ENCODE measurements around the gene SYT2. TPM values are rescaled to one million over a fixed set of nuclear protein-coding genes. Genes with fewer than 3 reads are reported as not detected.
A peak's percentile ranks its signal among the peaks of the same experiment; 100 is the strongest.
"Not testable (repeated sequence)": the region's sequence is repeated elsewhere in the genome, so short reads cannot be mapped to it uniquely, and the experiment has no call there.

Gene SYT2
- total RNA-seq, 1 experiment from 2014 or later: not detected

GRCh38 chr1:202586018-202586821 lies 124.0 kb downstream of the SYT2 start:
- Mint-ChIP-seq H3K4me3 (ENCODE audit: low read depth, unreplicated experiment) (no peak overlapping the region), H3K27ac (ENCODE audit: unreplicated experiment) (peak overlapping the region; percentile 8), H3K36me3 (ENCODE audit: insufficient read depth, unreplicated experiment) (no peaks in the 10 kb centered on the region), H3K27me3 (ENCODE audit: unreplicated experiment) (no peaks in the 10 kb centered on the region), H3K9me3 (ENCODE audit: low read depth, unreplicated experiment) (no peaks in the 10 kb centered on the region), H3K4me1 (ENCODE audit: low read depth, unreplicated experiment) (peaks cover 58% of the 10 kb centered on the region)
- CTCF ChIA-PET: interaction anchor here (0.9 to 2.5 kb wide), 8 partner anchors 8 to 133 kb away, joined by 3 to 13 read pairs (median 4); no protein-coding TSS in a partner anchor
- intact Hi-C loops (cut with micrococcal nuclease; ENCODE audit: unreplicated experiment): no loop called here
- peak; percentile 52 for DNase-seq
- no TSS peak for BruUV-seq (replicated peaks)
- no peak for TF ChIP-seq CTCF (IDR thresholded peaks at IDR 0.05; ENCODE audit: unreplicated experiment)

GRCh38 chr1:202585590-202585933 lies 124.7 kb downstream of the SYT2 start:
- Mint-ChIP-seq H3K4me3 (ENCODE audit: low read depth, unreplicated experiment) (no peak overlapping the region), H3K4me1 (ENCODE audit: low read depth, unreplicated experiment) (peaks cover 56% of the 10 kb centered on the region), H3K36me3 (ENCODE audit: insufficient read depth, unreplicated experiment) (no peaks in the 10 kb centered on the region), H3K9me3 (ENCODE audit: low read depth, unreplicated experiment) (no peaks in the 10 kb centered on the region), H3K27me3 (ENCODE audit: unreplicated experiment) (no peaks in the 10 kb centered on the region), H3K27ac (ENCODE audit: unreplicated experiment) (no peak overlapping the region)
- no peak for DNase-seq
- intact Hi-C loops (cut with micrococcal nuclease; ENCODE audit: unreplicated experiment): no loop called here
- no peak for TF ChIP-seq CTCF (IDR thresholded peaks at IDR 0.05; ENCODE audit: unreplicated experiment)
- CTCF ChIA-PET: interaction anchor here (1.2 to 2.5 kb wide), 3 partner anchors 12 to 15 kb away, joined by 3 to 7 read pairs (median 6); no protein-coding TSS in a partner anchor
- BruUV-seq (replicated peaks): no TSS peak

- no peak for TF ChIP-seq CTCF (IDR thresholded peaks at IDR 0.05; ENCODE audit: unreplicated experiment)
- H3K27me3 Mint-ChIP-seq (ENCODE audit: unreplicated experiment): no peaks in the 10 kb centered on the region
- H3K36me3 Mint-ChIP-seq (ENCODE audit: insufficient read depth, unreplicated experiment): no peaks in the 10 kb centered on the region
- H3K9me3 Mint-ChIP-seq (ENCODE audit: low read depth, unreplicated experiment): no peaks in the 10 kb centered on the region
- no TSS peak for BruUV-seq (replicated peaks)
- CTCF ChIA-PET: interaction anchor here (2.5 kb wide), 1 partner anchor 13 kb away, joined by 7 read pairs; no protein-coding TSS in a partner anchor
- DNase-seq: no peak
- intact Hi-C loops (cut with micrococcal nuclease; ENCODE audit: unreplicated experiment): no loop called here
- H3K4me1 Mint-ChIP-seq (ENCODE audit: low read depth, unreplicated experiment): peaks cover 56% of the 10 kb centered on the region
- H3K4me3 Mint-ChIP-seq (ENCODE audit: low read depth, unreplicated experiment): no peak overlapping the region
- no peak overlapping the region for H3K27ac Mint-ChIP-seq (ENCODE audit: unreplicated experiment)
Measured at GRCh38 chr1:202584707-202585589, 125.3 kb downstream of the SYT2 start.

GRCh38 chr1:202582350-202582749 lies 127.9 kb downstream of the SYT2 start:
- intact Hi-C loops (cut with micrococcal nuclease; ENCODE audit: unreplicated experiment); H3K36me3 Mint-ChIP-seq (ENCODE audit: insufficient read depth, unreplicated experiment); H3K27me3 Mint-ChIP-seq (ENCODE audit: unreplicated experiment); BruUV-seq (replicated peaks); H3K9me3 Mint-ChIP-seq (ENCODE audit: low read depth, unreplicated experiment); DNase-seq; H3K27ac Mint-ChIP-seq (ENCODE audit: unreplicated experiment); H3K4me3 Mint-ChIP-seq (ENCODE audit: low read depth, unreplicated experiment): not testable (repeated sequence)
- H3K4me1 Mint-ChIP-seq (ENCODE audit: low read depth, unreplicated experiment): peaks cover 43% of the 10 kb centered on the region
- CTCF ChIA-PET: interaction anchor here (0.6 kb wide), 1 partner anchor 164 kb away, joined by 3 read pairs; no protein-coding TSS in a partner anchor

Data from Calu3 (cell line).